ENCODE data around the gene PLEKHG4B. TPM values are rescaled to one million over a fixed set of nuclear protein-coding genes. Genes with fewer than 3 reads are reported as not detected.

PLEKHG4B gene
- total RNA-seq, 1 donor from 2014 or later, result 70.0 TPM

GRCh38 chr5:191949-192690 is 100.2 kb downstream of the PLEKHG4B start:
- DNase-seq (ENCODE audit: low spot score in 2 of 2, unreplicated experiment in 2 of 2), result no peak
- TF ChIP-seq, protein P1, sequence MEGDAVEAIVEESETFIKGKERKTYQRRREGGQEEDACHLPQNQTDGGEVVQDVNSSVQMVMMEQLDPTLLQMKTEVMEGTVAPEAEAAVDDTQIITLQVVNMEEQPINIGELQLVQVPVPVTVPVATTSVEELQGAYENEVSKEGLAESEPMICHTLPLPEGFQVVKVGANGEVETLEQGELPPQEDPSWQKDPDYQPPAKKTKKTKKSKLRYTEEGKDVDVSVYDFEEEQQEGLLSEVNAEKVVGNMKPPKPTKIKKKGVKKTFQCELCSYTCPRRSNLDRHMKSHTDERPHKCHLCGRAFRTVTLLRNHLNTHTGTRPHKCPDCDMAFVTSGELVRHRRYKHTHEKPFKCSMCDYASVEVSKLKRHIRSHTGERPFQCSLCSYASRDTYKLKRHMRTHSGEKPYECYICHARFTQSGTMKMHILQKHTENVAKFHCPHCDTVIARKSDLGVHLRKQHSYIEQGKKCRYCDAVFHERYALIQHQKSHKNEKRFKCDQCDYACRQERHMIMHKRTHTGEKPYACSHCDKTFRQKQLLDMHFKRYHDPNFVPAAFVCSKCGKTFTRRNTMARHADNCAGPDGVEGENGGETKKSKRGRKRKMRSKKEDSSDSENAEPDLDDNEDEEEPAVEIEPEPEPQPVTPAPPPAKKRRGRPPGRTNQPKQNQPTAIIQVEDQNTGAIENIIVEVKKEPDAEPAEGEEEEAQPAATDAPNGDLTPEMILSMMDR (IDR thresholded peaks at IDR 0.05; ENCODE audit: unreplicated experiment), result no peak
- Mint-ChIP-seq H3K27me3 (ENCODE audit: low read depth) (no peaks in the 10 kb centered on the region), H3K4me1 (peaks cover 11% of the 10 kb centered on the region), H3K9me3 (no peaks in the 10 kb centered on the region), H3K4me3 (no peak overlapping the region), H3K27ac (no peak overlapping the region), H3K36me3 (no peaks in the 10 kb centered on the region)

DNA sequence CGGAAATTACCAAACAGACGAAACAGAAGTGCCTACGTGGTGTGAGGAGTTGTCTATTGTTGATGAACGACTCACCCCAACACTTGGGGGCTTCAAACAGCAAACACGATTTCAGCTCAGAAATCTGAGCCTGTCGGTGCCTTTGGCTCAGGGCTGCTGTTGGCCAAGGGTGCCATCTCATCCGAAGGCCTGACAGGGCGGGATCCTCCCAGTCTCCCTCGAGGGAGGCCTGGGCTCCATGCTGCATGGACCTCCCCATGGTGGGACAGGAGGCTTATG is 100.7 kb downstream of the PLEKHG4B start:
- H3K9me3 Mint-ChIP-seq, result no peaks in the 10 kb centered on the region
- no peaks in the 10 kb centered on the region for H3K36me3 Mint-ChIP-seq
- H3K4me1 Mint-ChIP-seq, result peaks cover 12% of the 10 kb centered on the region
- TF ChIP-seq, protein P1 (IDR thresholded peaks at IDR 0.05; ENCODE audit: unreplicated experiment), result no peak
- H3K27me3 Mint-ChIP-seq (ENCODE audit: low read depth), result no peaks in the 10 kb centered on the region
- H3K4me3 Mint-ChIP-seq, result no peak overlapping the region
- H3K27ac Mint-ChIP-seq, result no peak overlapping the region
- no peak for DNase-seq (ENCODE audit: low spot score in 2 of 2, unreplicated experiment in 2 of 2)

- Mint-ChIP-seq H3K36me3 (no peaks in the 10 kb centered on the region), H3K27me3 (ENCODE audit: low read depth) (no peaks in the 10 kb centered on the region), H3K4me3 (no peak overlapping the region), H3K9me3 (no peaks in the 10 kb centered on the region), H3K4me1 (peaks cover 11% of the 10 kb centered on the region), H3K27ac (no peak overlapping the region)
- TF ChIP-seq, protein P1 (IDR thresholded peaks at IDR 0.05; ENCODE audit: unreplicated experiment), result no peak
- no peak for DNase-seq (ENCODE audit: low spot score in 2 of 2, unreplicated experiment in 2 of 2)
Observed at GRCh38 chr5:192970-193831, 101.2 kb downstream of the PLEKHG4B start.

DNA sequence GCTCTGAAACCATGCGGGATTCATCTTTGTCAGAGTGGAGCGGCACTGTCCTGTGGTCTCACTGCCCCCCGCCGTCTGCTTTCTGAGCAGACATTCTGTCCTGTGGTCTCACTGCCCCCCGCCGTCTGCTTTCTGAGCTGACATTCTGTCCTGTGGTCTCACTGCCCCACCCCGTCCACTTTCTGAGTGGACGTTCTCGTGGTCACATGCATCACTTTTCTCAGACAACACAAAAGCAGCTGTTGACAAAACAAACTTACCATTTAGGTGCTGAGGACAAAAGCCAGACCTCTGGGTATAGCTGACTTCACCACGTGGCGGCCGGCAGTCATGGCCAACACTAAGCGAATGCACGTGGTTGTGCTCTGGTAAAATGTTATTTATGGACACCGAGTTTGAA is 102.1 kb downstream of the PLEKHG4B start:
- Mint-ChIP-seq H3K36me3 (no peaks in the 10 kb centered on the region), H3K4me1 (peaks cover 5% of the 10 kb centered on the region), H3K27me3 (ENCODE audit: low read depth) (no peaks in the 10 kb centered on the region), H3K4me3 (no peak overlapping the region), H3K9me3 (no peaks in the 10 kb centered on the region), H3K27ac (no peak overlapping the region)
- TF ChIP-seq, protein P1 (IDR thresholded peaks at IDR 0.05; ENCODE audit: unreplicated experiment), result no peak
- DNase-seq (ENCODE audit: low spot score in 2 of 2, unreplicated experiment in 2 of 2), result no peak

DNA sequence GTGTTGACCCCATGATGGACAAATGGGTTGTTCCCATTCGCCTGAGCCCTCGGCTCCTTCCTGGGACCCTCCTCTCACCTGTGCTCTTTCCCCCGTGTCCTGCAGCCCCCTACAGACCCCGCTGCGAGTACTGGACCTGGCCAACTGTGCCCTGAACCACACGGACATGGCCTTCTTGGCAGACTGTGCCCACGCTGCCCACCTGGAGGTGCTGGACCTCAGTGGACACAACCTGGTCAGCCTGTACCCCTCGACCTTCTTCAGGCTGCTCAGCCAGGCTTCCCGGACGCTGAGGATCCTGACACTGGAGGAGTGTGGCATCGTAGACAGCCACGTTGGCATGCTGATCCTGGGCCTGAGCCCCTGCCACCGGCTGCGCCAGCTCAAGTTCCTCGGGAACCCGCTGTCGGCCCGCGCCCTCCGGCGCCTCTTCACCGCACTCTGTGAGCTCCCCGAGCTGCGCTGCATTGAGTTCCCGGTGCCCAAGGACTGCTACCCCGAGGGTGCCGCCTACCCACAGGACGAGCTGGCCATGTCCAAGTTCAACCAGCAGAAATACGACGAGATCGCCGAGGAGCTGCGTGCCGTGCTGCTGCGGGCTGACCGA is 102.7 kb downstream of the PLEKHG4B start:
- no peak overlapping the region for H3K27ac Mint-ChIP-seq
- peaks cover 5% of the 10 kb centered on the region for H3K4me1 Mint-ChIP-seq
- no peaks in the 10 kb centered on the region for H3K9me3 Mint-ChIP-seq
- no peak for DNase-seq (ENCODE audit: low spot score in 2 of 2, unreplicated experiment in 2 of 2)
- no peak overlapping the region for H3K4me3 Mint-ChIP-seq
- no peaks in the 10 kb centered on the region for H3K36me3 Mint-ChIP-seq
- H3K27me3 Mint-ChIP-seq (ENCODE audit: low read depth), result no peaks in the 10 kb centered on the region
- TF ChIP-seq, protein P1 (IDR thresholded peaks at IDR 0.05; ENCODE audit: unreplicated experiment), result no peak
